A673 (cell line): Measurements from ENCODE around the gene NRN1. TPM values are rescaled to one million over a fixed set of nuclear protein-coding genes. Genes with fewer than 3 reads are reported as not detected.

Source experiments
- BruUV-seq: library from RNA; stranded (reverse); fragments of 400-500 nt; replicated peaks from 2 replicates; lab custom pipeline; 2021; lab: Mats Ljungman, UMichigan
- CTCF ChIA-PET: fragments of 300-600 bp; sonication (Branson Sonifier 250); formaldehyde crosslinking; loops from one replicate; lab custom pipeline; 2022; ENCODE audit warnings: antibody characterized with exemption; lab: Charles Lee
- POLR2A ChIA-PET: fragments of 300-600 bp; sonication (Branson Sonifier 250); formaldehyde crosslinking; loops from one replicate; lab custom pipeline; 2022; ENCODE audit warnings: antibody characterized with exemption; ENCODE audit not compliant: low non-redundant PET; lab: Charles Lee
- DNase-seq: peaks from one replicate; pipeline ENCODE4 v3.0.0-alpha.2; 2015; ENCODE audit warnings: low spot score
- H3K27ac ChIP-seq: fragments of 200-600 bp; sonication (generic); 2 replicates; pipeline ENCODE4 v1.5.1; 2016; ENCODE audit warnings: mixed run types, low read depth, mild to moderate bottlenecking, mixed read lengths, antibody characterized with exemption, low read length; ENCODE audit not compliant: poor library complexity, severe bottlenecking
- H3K27me3 ChIP-seq: fragments of 200-600 bp; sonication (generic); replicated peaks from 2 replicates; pipeline ENCODE4 v1.6.1; 2017; ENCODE audit warnings: mixed run types, low read depth, mild to moderate bottlenecking, mixed read lengths, antibody characterized with exemption, low read length; ENCODE audit not compliant: insufficient read depth, poor library complexity
- H3K36me3 ChIP-seq: fragments of 200-600 bp; sonication (generic); 2 replicates; pipeline ENCODE4 v1.6.1; 2016; ENCODE audit warnings: mixed run types, mild to moderate bottlenecking, mixed read lengths, antibody characterized with exemption, low read length; ENCODE audit not compliant: insufficient read depth, poor library complexity, severe bottlenecking
- H3K4me1 ChIP-seq: fragments of 200-600 bp; sonication (generic); 2 replicates; pipeline ENCODE4 v1.6.1; 2017; ENCODE audit warnings: mixed run types, mild to moderate bottlenecking, mixed read lengths, antibody characterized with exemption, low read length; ENCODE audit not compliant: insufficient read depth, poor library complexity, severe bottlenecking
- H3K4me3 ChIP-seq: fragments of 200-600 bp; sonication (generic); 2 replicates; pipeline ENCODE4 v1.5.1; 2016; ENCODE audit warnings: low read depth, mixed run types, mild to moderate bottlenecking, mixed read lengths, low read length; ENCODE audit not compliant: poor library complexity, severe bottlenecking
- H3K9me3 ChIP-seq: fragments of 200-600 bp; sonication (generic); 2 replicates; pipeline ENCODE4 v1.6.1; 2016; ENCODE audit warnings: mixed run types, low read depth, mild to moderate bottlenecking, mixed read lengths, antibody characterized with exemption, low read length; ENCODE audit not compliant: poor library complexity, severe bottlenecking
- EZH2 ChIP-seq: fragments of 200-600 bp; sonication (generic); IDR thresholded peaks from 2 replicates; pipeline ENCODE4 v1.6.1; 2017; ENCODE audit warnings: borderline replicate concordance, low read depth, mild to moderate bottlenecking, mixed read lengths, antibody characterized with exemption, low read length; ENCODE audit not compliant: poor library complexity, severe bottlenecking
- intact Hi-C: fragments of 100-400 bp; cut with micrococcal nuclease; formaldehyde crosslinking; loops from one replicate; pipeline ENCODE4 v1.10.0; 2022; ENCODE audit not compliant: unreplicated experiment
- total RNA-seq: library from RNA; stranded (reverse); gene quantifications from 2 replicates; pipeline ENCODE4 v1.2.3, GENCODE V29; 2021
- TF ChIP-seq, protein P1 (sequence below): fragments of 300-800, 200-600 bp; sonication (generic); conservative IDR thresholded peaks from 2 replicates; pipeline ENCODE4 v1.5.1; 2017; ENCODE audit warnings: low read depth, mild to moderate bottlenecking, antibody characterized with exemption, low read length, moderate library complexity, mixed read lengths

NRN1 gene
- total RNA-seq, 1 experiment from 2014 or later = 37.0 TPM

DNA sequence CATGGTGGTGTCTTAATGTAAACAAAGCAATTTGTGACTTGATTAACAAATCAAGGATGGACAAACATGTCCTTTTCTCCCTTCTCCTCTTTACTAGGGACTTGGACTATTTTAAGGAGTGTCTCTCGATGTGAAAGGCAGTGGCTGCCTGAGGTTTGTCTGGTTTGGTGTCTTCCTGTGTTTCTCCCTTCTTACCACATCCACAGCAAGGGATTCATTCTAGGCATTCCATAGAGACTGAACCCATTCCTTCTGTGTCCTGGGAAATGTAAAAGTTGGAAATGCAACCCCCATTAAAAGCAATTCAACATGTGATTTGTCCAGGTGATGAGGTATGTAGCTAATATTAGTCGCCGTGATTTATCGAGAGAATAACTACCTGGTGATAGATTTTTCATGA lies 15.9 kb downstream of the NRN1 start:
- Histone ChIP-seq H3K9me3 (peaks cover 8% of the 10 kb centered on the region), H3K27me3 (no peaks in the 10 kb centered on the region), H3K4me3 (no peak overlapping the region), H3K36me3 (no peaks in the 10 kb centered on the region), H3K4me1 (no peaks in the 10 kb centered on the region), H3K27ac (no peak overlapping the region)
- no peak for TF ChIP-seq EZH2
- TF ChIP-seq, protein P1, sequence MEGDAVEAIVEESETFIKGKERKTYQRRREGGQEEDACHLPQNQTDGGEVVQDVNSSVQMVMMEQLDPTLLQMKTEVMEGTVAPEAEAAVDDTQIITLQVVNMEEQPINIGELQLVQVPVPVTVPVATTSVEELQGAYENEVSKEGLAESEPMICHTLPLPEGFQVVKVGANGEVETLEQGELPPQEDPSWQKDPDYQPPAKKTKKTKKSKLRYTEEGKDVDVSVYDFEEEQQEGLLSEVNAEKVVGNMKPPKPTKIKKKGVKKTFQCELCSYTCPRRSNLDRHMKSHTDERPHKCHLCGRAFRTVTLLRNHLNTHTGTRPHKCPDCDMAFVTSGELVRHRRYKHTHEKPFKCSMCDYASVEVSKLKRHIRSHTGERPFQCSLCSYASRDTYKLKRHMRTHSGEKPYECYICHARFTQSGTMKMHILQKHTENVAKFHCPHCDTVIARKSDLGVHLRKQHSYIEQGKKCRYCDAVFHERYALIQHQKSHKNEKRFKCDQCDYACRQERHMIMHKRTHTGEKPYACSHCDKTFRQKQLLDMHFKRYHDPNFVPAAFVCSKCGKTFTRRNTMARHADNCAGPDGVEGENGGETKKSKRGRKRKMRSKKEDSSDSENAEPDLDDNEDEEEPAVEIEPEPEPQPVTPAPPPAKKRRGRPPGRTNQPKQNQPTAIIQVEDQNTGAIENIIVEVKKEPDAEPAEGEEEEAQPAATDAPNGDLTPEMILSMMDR = no peak
- ChIA-PET POLR2A (no interaction called here), CTCF (no interaction called here)
- no peak for DNase-seq
- BruUV-seq = no TSS peak
- intact Hi-C loops = loop anchor here (10.0 kb wide), 1 partner anchor 166 kb away; no protein-coding TSS in a partner anchor

DNA sequence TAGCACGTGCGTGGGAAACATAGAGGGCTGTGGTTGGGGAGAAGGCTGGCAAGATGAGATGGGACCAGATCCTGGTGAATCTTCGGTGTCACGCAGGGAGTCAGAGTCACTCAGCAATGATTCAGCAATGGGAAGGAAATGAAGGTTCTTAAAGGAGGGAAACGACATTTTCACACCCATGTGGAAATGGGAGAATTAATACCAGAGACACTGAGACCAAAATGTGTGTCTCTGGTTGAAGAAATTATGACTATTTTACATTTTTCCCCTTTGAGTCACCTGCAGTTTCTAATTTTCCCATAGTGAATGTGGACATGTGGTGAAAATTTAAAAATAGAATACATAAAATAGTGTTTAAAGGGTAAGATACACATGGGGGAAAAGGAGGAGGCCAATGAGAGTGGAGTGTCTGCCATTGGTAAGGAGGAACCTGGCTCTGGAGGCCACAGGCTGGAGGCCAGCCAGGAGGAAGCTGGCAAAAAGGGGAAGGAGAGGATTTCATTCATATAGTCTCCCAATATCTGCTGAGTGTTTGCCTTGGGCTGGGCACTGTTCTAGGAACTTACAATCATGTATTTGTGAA lies 17.5 kb downstream of the NRN1 start:
- CTCF ChIA-PET = no interaction called here
- TF ChIP-seq, protein P1 = no peak
- TF ChIP-seq EZH2 = no peak
- Histone ChIP-seq H3K4me1 (no peaks in the 10 kb centered on the region), H3K27me3 (no peaks in the 10 kb centered on the region), H3K27ac (no peak overlapping the region), H3K36me3 (no peaks in the 10 kb centered on the region), H3K9me3 (peaks cover 8% of the 10 kb centered on the region), H3K4me3 (no peak overlapping the region)
- DNase-seq = no peak
- no TSS peak for BruUV-seq
- POLR2A ChIA-PET = no interaction called here
- intact Hi-C loops = no loop called here

DNA sequence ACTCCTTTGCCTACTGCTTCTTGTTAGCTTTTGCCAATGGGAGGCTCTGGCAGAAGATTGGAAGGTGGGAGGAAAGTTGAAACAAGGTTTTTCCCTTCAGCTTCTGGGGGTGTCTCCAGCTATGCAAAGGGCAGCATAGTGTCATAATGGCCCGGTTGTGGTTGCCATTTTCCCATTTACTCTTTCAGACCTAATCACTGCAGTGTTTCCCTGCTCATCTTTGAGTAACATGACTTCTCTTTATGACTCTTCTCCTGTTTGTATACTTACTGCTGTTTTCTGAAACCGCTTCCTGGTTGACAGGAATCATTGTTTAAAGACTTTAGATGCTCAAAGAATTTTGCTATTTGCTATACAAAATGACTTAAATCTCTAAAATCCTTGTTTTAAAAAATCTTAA lies 19.9 kb downstream of the NRN1 start:
- no peak for DNase-seq
- Histone ChIP-seq H3K4me3 (no peak overlapping the region), H3K9me3 (peaks cover 8% of the 10 kb centered on the region), H3K27me3 (no peaks in the 10 kb centered on the region), H3K27ac (no peak overlapping the region), H3K4me1 (peaks cover 3% of the 10 kb centered on the region), H3K36me3 (no peaks in the 10 kb centered on the region)
- POLR2A ChIA-PET = no interaction called here
- intact Hi-C loops = no loop called here
- TF ChIP-seq EZH2 = no peak
- TF ChIP-seq, protein P1 = no peak
- no TSS peak for BruUV-seq
- CTCF ChIA-PET = interaction anchor here (0.6 kb wide), 1 partner anchor 20 kb away, joined by 4 read pairs; no protein-coding TSS in a partner anchor
